B cell (primary cell): ENCODE data around the gene SPDYE1. TPM values are rescaled to one million over a fixed set of nuclear protein-coding genes. Genes with fewer than 3 reads are reported as not detected.

ENCODE experiments used
- ATAC-seq: fragments of 200-7000 bp; cut with Tn5 transposase; one replicate; pipeline ENCODE4 v1.10.0; 2021; ENCODE audit warnings: low read depth, mild to moderate bottlenecking, moderate number of reproducible peaks, moderate library complexity
- CTCF ChIA-PET: fragments of 350-600 bp; sonication (Branson Sonifier 250); formaldehyde crosslinking; loops from one replicate; lab custom pipeline; 2021; ENCODE audit warnings: antibody characterized with exemption, inconsistent platforms; lab: Charles Lee
- POLR2A ChIA-PET: fragments of 350-600 bp; sonication (Branson Sonifier 250); formaldehyde crosslinking; loops from one replicate; lab custom pipeline; 2021; ENCODE audit warnings: antibody characterized with exemption; lab: Charles Lee
- DNase-seq: peaks from one replicate; pipeline ENCODE4 v3.0.0; 2013
- H2AFZ ChIP-seq: 2 replicates; pipeline ENCODE4 v1.6.1; 2012; ENCODE audit warnings: mild to moderate bottlenecking, low read depth, low read length; ENCODE audit not compliant: insufficient read depth, poor library complexity, severe bottlenecking
- H3K27ac ChIP-seq, 2 donors: 1 replicate in 1 of 2; 2 replicates in 1 of 2; pipeline ENCODE4 v1.5.1; 2012 to 2013; ENCODE audit warnings: low read length in 2 of 2, mild to moderate bottlenecking in 2 of 2, moderate library complexity in 1 of 2
- H3K27me3 ChIP-seq, 4 experiments: fragments of 200-600 bp in 1 of 4; sonication (generic) in 1 of 4; replicated peaks in 1 of 4; 1 replicate in 2 of 4; 2 replicates in 2 of 4; pipeline versions ENCODE4 v1.6.1 to v1.7.0; 2013 to 2016; ENCODE audit warnings: low read length in 3 of 4, mild to moderate bottlenecking in 2 of 4, mixed read lengths in 1 of 4, moderate library complexity in 1 of 4; ENCODE audit not compliant: insufficient read depth in 4 of 4, control insufficient read depth in 3 of 4; ENCODE audit errors: control extremely low read depth in 1 of 4
- H3K36me3 ChIP-seq, 2 experiments: replicated peaks in 1 of 2; 1 replicate in 1 of 2; 2 replicates in 1 of 2; pipeline versions ENCODE4 v1.6.1 to v1.7.1; 2013; ENCODE audit warnings: low read length in 1 of 2; ENCODE audit not compliant: insufficient read depth in 2 of 2, control insufficient read depth in 1 of 2; ENCODE audit errors: control extremely low read depth in 1 of 2, extremely low read depth in 1 of 2
- H3K4me1 ChIP-seq, 2 donors: fragments of 200-600 bp in 1 of 2; sonication (generic) in 1 of 2; 1 replicate in 1 of 2; 2 replicates in 1 of 2; pipeline versions ENCODE4 v1.5.1 to v1.6.1; 2013 to 2017; ENCODE audit warnings: low read length in 2 of 2; ENCODE audit not compliant: control insufficient read depth in 2 of 2, insufficient read depth in 2 of 2
- H3K4me2 ChIP-seq: replicated peaks from 2 replicates; pipeline ENCODE3; 2012; ENCODE audit warnings: mild to moderate bottlenecking, low read depth, low read length; ENCODE audit not compliant: poor library complexity, severe bottlenecking
- H3K4me3 ChIP-seq, 5 experiments: fragments of 200-600 bp in 1 of 5; sonication (generic) in 1 of 5; 1 replicate in 3 of 5; 2 replicates in 2 of 5; pipeline versions ENCODE4 v1.5.1 to v1.7.0; 2011 to 2016; ENCODE audit warnings: low read length in 4 of 5, mild to moderate bottlenecking in 4 of 5, low read depth in 2 of 5, control low read depth in 1 of 5, moderate library complexity in 1 of 5; ENCODE audit not compliant: insufficient read depth in 1 of 5; ENCODE audit errors: control extremely low read depth in 1 of 5, extremely low read depth in 1 of 5
- H3K79me2 ChIP-seq: fragments of 200-600 bp; sonication (generic); one replicate; pipeline ENCODE4 v1.6.0; 2016; ENCODE audit warnings: low read length; ENCODE audit not compliant: control insufficient read depth, insufficient read depth
- H3K9ac ChIP-seq: fragments of 200-600 bp; sonication (generic); 2 replicates; pipeline ENCODE4 v1.6.1; 2017; ENCODE audit warnings: mild to moderate bottlenecking, low read length, moderate library complexity
- H3K9me3 ChIP-seq, 3 donors: one replicate each; pipeline versions ENCODE4 v1.6.1 to v1.7.1; 2013; ENCODE audit warnings: low read length in 2 of 3; ENCODE audit not compliant: control insufficient read depth in 2 of 3, insufficient read depth in 1 of 3; ENCODE audit errors: control extremely low read depth in 1 of 3
- H4K20me1 ChIP-seq: 2 replicates; pipeline ENCODE4 v1.6.0; 2012; ENCODE audit warnings: mild to moderate bottlenecking, low read length; ENCODE audit not compliant: insufficient read depth, control insufficient read depth, poor library complexity, severe bottlenecking
- H3K27ac Mint-ChIP-seq: one replicate; pipeline ENCODE4 v1.8.0; 2021; ENCODE audit warnings: mixed read lengths
- H3K27me3 Mint-ChIP-seq: one replicate; pipeline ENCODE4 v1.8.0; 2021; ENCODE audit warnings: mixed read lengths
- H3K4me1 Mint-ChIP-seq: one replicate; pipeline ENCODE4 v1.8.0; 2021; ENCODE audit warnings: mixed read lengths
- H3K4me3 Mint-ChIP-seq: one replicate; pipeline ENCODE4 v1.8.0; 2021; ENCODE audit warnings: mixed read lengths
- H3K9me3 Mint-ChIP-seq: one replicate; pipeline ENCODE4 v1.8.0; 2022; ENCODE audit warnings: mixed read lengths; ENCODE audit not compliant: insufficient read depth
- CTCF ChIP-seq: fragments of 200-600 bp; IDR thresholded peaks from one replicate; pipeline ENCODE4 v1.8.0; 2022; ENCODE audit warnings: antibody characterized with exemption, mild to moderate bottlenecking
- EZH2 ChIP-seq: IDR thresholded peaks from 2 replicates; pipeline ENCODE4 v1.6.1; 2012; ENCODE audit warnings: borderline replicate concordance, low read depth, mild to moderate bottlenecking, moderate library complexity, low read length; ENCODE audit not compliant: insufficient read depth, poor library complexity, severe bottlenecking
- WGBS: methylation state at CpG from one replicate; pipeline ENCODE4 v1.1.5; 2013; ENCODE audit warnings: missing lambda C conversion rate; ENCODE audit not compliant: insufficient coverage; 5-methylcytosine and 5-hydroxymethylcytosine counted together
- intact Hi-C: fragments of 100-400 bp; cut with micrococcal nuclease; formaldehyde crosslinking; loops from one replicate; pipeline ENCODE4 v1.10.0; 2022
- polyA plus RNA-seq: library from polyadenylated mRNA; depleted of rRNA; stranded (reverse); fragments of >200 nt; gene quantifications from 2 replicates; pipeline ENCODE4 v1.2.3, GENCODE V29; 2012
- total RNA-seq, 2 donors: library from RNA; stranded (reverse); fragments of 120-200 nt in 1 of 2; gene quantifications; 1 replicate in 1 of 2; 2 replicates in 1 of 2; pipeline versions ENCODE4 v1.2.3 to v1.2.4, GENCODE V29; 2013 to 2022

Gene SPDYE1
- total and polyA plus RNA-seq, 2 donors (not counting 1 experiment from before 2014, with no cell fraction given), result 0.10 TPM; not detected in 1

- no peak for ATAC-seq
- 100% methylated on average over 1 of the region's 5 CpGs for WGBS
- H3K9me3 ChIP-seq, result peaks cover 0 to 1% (median 0%) of the 10 kb centered on the region in 3 donors
- POLR2A ChIA-PET, result no interaction called here
- no peak overlapping the region for H2AFZ ChIP-seq
- no peak overlapping the region for H3K27ac ChIP-seq
- Mint-ChIP-seq H3K4me3 (no peak overlapping the region), H3K27ac (no peak overlapping the region), H3K27me3 (no peaks in the 10 kb centered on the region), H3K9me3 (no peaks in the 10 kb centered on the region), H3K4me1 (no peaks in the 10 kb centered on the region)
- H3K79me2 ChIP-seq, result no peaks in the 10 kb centered on the region
- H3K9ac ChIP-seq, result no peak overlapping the region
- H3K4me1 ChIP-seq, result no peaks in the 10 kb centered on the region
- CTCF ChIA-PET, result no interaction called here
- TF ChIP-seq EZH2 (no peak), CTCF (no peak)
- no peaks in the 10 kb centered on the region for H4K20me1 ChIP-seq
- no peak overlapping the region for H3K4me3 ChIP-seq
- no peak for DNase-seq
- H3K4me2 ChIP-seq, result no peak overlapping the region
- intact Hi-C loops, result no loop called here
- no peaks in the 10 kb centered on the region for H3K27me3 ChIP-seq
- peaks cover 0 to 18% of the 10 kb centered on the region in 2 experiments for H3K36me3 ChIP-seq
These were observed 44.6 kb upstream of the SPDYE1 start for GRCh38 chr7:43953071-43953470.

- no peaks in the 10 kb centered on the region for H3K27me3 ChIP-seq
- DNase-seq, result no peak
- Mint-ChIP-seq H3K9me3 (no peaks in the 10 kb centered on the region), H3K4me1 (no peaks in the 10 kb centered on the region), H3K27me3 (no peaks in the 10 kb centered on the region), H3K27ac (no peak overlapping the region), H3K4me3 (no peak overlapping the region)
- H3K4me3 ChIP-seq, result no peak overlapping the region
- no peak overlapping the region for H2AFZ ChIP-seq
- intact Hi-C loops, result no loop called here
- H3K9me3 ChIP-seq, result peaks cover 0 to 4% (median 0%) of the 10 kb centered on the region in 3 donors
- WGBS, result 90% methylated on average over 2 of the region's 3 CpGs
- no peak overlapping the region for H3K9ac ChIP-seq
- H4K20me1 ChIP-seq, result no peaks in the 10 kb centered on the region
- ChIA-PET POLR2A (no interaction called here), CTCF (no interaction called here)
- no peak overlapping the region for H3K27ac ChIP-seq
- H3K4me2 ChIP-seq, result no peak overlapping the region
- ATAC-seq, result no peak
- no peaks in the 10 kb centered on the region for H3K79me2 ChIP-seq
- peaks cover 0 to 15% of the 10 kb centered on the region in 2 experiments for H3K36me3 ChIP-seq
- TF ChIP-seq CTCF, result no peak
- TF ChIP-seq EZH2, result no peak
- no peaks in the 10 kb centered on the region for H3K4me1 ChIP-seq
These were observed 43.0 kb upstream of the SPDYE1 start for GRCh38 chr7:43954524-43955228.
